ENCODE results near the gene COL13A1. TPM values are rescaled to one million over a fixed set of nuclear protein-coding genes. Genes with fewer than 3 reads are reported as not detected.

COL13A1 gene
- total RNA-seq, 1 donor from 2014 or later = 9.2 TPM

DNA sequence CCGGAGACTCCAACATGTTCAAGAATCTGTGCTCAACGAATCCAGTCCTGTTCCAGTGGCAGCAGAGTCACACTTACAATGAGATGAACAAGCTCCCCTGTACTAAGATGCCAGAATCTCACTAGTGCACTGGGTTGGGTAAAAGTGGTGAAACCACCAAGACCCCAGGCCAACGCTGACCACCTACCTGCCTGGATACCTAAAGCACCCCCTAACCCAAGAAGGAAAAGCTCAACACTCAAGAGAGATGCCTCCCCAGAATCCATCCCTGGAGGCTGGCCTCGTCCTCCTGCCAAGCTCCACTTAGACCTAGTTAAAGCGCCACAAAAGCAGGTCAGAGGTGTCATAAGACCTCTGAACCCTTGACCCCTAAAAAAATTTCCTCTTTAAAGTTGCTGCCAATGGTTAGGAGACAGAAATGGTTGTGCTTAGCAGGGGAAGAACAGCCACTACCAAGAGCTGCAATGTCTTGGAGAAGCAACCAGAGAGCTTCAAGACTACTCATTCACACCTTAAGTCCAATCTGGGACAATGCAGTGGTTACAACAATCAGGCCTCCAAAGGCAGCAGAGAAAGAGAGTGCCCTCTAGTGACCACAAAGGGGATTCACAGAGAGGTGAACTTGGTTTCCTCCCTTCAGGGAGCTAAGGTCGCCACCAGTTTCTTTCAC, 156.3 kb downstream of the COL13A1 start:
- Histone ChIP-seq H3K27me3 (ENCODE audit: low read depth) (no peaks in the 10 kb centered on the region), H3K4me3 (no peak overlapping the region), H3K27ac (no peak overlapping the region), H3K4me1 (peaks cover 14% of the 10 kb centered on the region), H3K36me3 (no peaks in the 10 kb centered on the region), H3K9me3 (no peaks in the 10 kb centered on the region)
- TF ChIP-seq, protein P1, sequence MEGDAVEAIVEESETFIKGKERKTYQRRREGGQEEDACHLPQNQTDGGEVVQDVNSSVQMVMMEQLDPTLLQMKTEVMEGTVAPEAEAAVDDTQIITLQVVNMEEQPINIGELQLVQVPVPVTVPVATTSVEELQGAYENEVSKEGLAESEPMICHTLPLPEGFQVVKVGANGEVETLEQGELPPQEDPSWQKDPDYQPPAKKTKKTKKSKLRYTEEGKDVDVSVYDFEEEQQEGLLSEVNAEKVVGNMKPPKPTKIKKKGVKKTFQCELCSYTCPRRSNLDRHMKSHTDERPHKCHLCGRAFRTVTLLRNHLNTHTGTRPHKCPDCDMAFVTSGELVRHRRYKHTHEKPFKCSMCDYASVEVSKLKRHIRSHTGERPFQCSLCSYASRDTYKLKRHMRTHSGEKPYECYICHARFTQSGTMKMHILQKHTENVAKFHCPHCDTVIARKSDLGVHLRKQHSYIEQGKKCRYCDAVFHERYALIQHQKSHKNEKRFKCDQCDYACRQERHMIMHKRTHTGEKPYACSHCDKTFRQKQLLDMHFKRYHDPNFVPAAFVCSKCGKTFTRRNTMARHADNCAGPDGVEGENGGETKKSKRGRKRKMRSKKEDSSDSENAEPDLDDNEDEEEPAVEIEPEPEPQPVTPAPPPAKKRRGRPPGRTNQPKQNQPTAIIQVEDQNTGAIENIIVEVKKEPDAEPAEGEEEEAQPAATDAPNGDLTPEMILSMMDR (IDR thresholded peaks at IDR 0.05) = peak; percentile 75
- intact Hi-C loops (cut with DNase I) = no loop called here
- ATAC-seq (peak; percentile 64 to 70), DNase-seq (no peak)

GRCh38 chr10:69958556-69958902, 156.8 kb downstream of the COL13A1 start:
- DNase-seq (no peak), ATAC-seq (no peak)
- TF ChIP-seq, protein P1 (IDR thresholded peaks at IDR 0.05) = peak; percentile 16
- Histone ChIP-seq H3K9me3 (no peaks in the 10 kb centered on the region), H3K27me3 (ENCODE audit: low read depth) (no peaks in the 10 kb centered on the region), H3K36me3 (no peaks in the 10 kb centered on the region), H3K4me3 (no peak overlapping the region), H3K27ac (no peak overlapping the region), H3K4me1 (peaks cover 14% of the 10 kb centered on the region)
- intact Hi-C loops (cut with DNase I) = no loop called here

DNA sequence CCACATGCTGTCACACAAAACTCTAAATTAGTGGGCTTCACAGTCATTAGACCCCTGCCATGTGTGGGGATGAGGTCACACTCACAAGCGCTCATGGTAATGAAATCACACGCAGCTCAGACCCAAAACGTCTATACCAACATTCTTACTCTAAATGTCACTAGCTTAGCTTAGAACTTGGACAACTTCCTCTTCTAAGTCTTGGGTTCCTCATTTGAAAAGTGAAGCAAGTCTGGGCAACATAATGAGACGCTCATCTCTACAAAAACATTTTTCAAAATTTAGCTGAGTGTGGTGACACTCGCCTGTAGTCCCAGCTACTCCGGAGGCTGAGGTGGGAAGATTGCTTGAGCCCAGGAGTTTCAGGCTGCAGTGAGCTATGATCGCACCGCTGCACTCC, 158.2 kb downstream of the COL13A1 start:
- TF ChIP-seq, protein P1 (IDR thresholded peaks at IDR 0.05) = no peak
- peak; percentile 40 to 44 for ATAC-seq
- intact Hi-C loops (cut with DNase I) = no loop called here
- Histone ChIP-seq H3K27me3 (ENCODE audit: low read depth) (no peaks in the 10 kb centered on the region), H3K9me3 (no peaks in the 10 kb centered on the region), H3K4me1 (peaks cover 14% of the 10 kb centered on the region), H3K36me3 (no peaks in the 10 kb centered on the region), H3K4me3 (no peak overlapping the region), H3K27ac (peak overlapping the region; percentile 39)
- DNase-seq = no peak

DNA sequence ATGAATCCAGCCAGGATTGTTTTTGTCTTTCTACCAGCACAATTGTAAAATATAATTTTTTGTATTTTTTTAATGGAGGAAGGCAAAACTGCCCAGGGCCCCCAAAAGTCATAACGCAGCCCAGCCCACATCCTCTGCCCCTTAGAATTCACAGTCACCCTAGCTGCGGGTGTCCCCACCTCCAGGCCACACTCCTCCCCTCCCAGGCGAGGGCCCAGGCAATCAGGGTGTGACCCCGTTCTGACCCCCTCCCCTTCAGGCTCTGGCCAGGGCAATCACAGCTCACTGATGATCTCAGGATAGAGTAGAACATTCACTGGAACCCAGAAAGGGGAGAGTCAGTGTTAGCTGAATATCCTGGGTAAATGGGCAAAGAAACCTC, 158.9 kb downstream of the COL13A1 start:
- H3K4me1 ChIP-seq = peaks cover 14% of the 10 kb centered on the region
- H3K36me3 ChIP-seq = no peaks in the 10 kb centered on the region
- ATAC-seq = no peak
- TF ChIP-seq, protein P1 (IDR thresholded peaks at IDR 0.05) = no peak
- H3K27ac ChIP-seq = no peak overlapping the region
- H3K4me3 ChIP-seq = no peak overlapping the region
- no peaks in the 10 kb centered on the region for H3K27me3 ChIP-seq (ENCODE audit: low read depth)
- intact Hi-C loops (cut with DNase I) = no loop called here
- no peaks in the 10 kb centered on the region for H3K9me3 ChIP-seq
- DNase-seq = no peak

DNA sequence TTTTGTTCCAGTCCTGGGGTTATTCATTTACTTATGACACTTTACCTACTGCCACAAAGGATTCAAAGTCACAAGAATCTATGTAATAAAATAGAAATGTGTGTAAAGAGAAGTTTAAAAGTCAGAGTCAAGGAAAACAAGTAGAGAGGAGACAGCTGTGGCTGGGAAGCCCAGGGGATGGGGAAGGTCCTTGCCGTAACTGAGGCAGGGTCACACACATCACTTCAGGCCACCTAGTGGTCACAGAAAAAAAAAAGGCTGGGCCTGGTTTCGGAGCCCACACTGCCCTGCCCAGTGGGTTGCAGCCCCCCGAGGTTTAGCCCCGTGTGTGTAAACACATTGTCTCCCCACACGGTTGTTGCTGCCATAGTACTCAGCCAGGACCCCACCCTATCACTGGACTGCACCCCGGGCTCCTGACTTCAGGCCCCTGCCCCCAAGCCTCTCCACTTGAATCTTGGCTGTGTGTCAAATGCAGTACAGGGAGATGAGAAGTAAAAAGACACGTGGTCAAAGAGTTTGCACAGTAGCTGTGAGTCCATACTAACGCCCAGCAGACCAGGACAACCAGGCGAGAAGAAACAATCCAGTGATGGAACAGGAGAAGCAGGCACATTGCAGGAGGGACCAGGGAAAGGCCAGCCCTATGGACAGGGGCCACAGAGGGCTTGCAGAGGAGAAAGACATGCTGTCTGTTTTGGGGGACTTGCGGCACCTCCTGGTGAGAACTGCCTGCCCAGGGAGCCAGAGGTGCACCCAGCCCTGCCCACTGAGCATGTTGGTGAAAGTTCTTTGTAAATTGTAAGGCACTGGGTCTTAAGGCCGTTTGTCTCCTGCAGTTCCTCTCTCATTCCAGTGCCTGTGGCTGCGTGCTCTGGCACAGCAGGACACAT, 159.5 kb downstream of the COL13A1 start:
- H3K4me3 ChIP-seq = no peak overlapping the region
- ATAC-seq (peak; percentile 14 to 16), DNase-seq (no peak)
- intact Hi-C loops (cut with DNase I) = no loop called here
- no peak overlapping the region for H3K27ac ChIP-seq
- peaks cover 5% of the 10 kb centered on the region for H3K27me3 ChIP-seq (ENCODE audit: low read depth)
- no peaks in the 10 kb centered on the region for H3K36me3 ChIP-seq
- H3K4me1 ChIP-seq = peaks cover 14% of the 10 kb centered on the region
- TF ChIP-seq, protein P1 (IDR thresholded peaks at IDR 0.05) = peak; percentile 23
- H3K9me3 ChIP-seq = no peaks in the 10 kb centered on the region
